Fibroblast of skin of right biceps (primary cell): ENCODE results near the gene HELLS.
"Not testable (repeated sequence)": the region's sequence is repeated elsewhere in the genome, so short reads cannot be mapped to it uniquely, and the experiment has no call there.

Source experiments
- DNase-seq: peaks from one replicate; pipeline ENCODE4 v3.0.0-alpha.2; 2013

HELLS gene

GRCh38 chr10:94608559-94608958, 63.0 kb downstream of the HELLS start:
- no peak for DNase-seq

DNA sequence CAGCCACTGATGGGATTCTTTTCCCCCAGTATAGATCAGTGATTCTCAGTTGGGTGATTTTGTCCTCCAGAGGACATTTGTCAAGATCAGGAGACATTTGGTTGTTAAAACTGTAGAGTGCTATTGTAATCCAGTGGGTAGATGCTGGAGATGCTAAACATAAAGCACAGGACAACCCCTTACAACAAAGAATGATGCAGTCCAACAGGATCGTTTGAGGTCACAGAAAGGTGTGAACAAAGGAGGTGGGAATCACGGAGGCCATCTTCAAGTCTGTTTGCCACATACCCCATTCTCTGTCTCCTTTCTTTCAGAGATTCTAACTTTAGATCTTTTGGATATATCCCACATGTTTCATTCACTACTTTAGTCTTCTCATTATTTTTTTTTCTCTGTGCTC, 69.0 kb downstream of the HELLS start:
- no peak for DNase-seq

GRCh38 chr10:94617389-94617944, 71.9 kb downstream of the HELLS start:
- DNase-seq: no peak

- DNase-seq: no peak
Observed at GRCh38 chr10:94622666-94623205, 77.1 kb downstream of the HELLS start.

DNA sequence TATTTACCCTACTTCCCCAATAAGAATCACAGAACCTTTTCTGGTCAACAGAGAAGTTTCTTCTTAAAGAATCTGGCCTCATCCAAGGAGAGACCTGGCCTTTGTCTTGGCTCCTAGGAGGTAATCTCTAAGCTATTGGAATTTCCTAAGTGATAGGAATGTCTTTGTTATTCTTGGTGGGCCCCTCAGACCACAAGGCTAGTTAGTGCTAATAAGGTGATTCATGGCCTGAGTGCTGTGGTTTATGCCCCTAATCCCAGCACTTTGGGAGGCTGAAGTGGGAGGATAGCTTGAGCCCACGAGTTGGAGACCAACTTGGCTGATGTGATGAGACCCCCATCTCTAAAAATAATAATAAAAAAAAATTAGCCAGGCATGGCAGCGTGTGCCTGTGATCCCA, 78.0 kb downstream of the HELLS start:
- DNase-seq: peak; percentile 35

- no peak for DNase-seq
Observed at GRCh38 chr10:94626476-94626875, 80.9 kb downstream of the HELLS start.

DNA sequence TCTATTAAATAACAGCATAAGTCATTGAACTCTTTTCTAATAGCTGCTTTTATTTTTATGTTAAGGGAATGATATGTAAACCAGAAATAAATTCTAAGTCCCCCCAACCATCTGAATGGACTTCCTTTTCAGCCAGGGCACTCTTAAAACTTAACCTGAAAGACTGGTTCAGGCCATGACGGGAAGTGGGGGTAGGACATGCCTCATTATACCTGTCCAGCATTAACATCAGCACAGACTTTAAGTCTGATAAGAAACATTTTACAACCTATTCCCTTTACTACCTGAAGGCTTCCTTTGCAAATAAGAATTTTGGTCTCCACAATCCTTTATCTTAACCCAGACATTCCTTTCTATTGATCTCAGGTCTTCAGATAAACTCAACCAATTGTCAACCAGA, 81.9 kb downstream of the HELLS start:
- no peak for DNase-seq

DNA sequence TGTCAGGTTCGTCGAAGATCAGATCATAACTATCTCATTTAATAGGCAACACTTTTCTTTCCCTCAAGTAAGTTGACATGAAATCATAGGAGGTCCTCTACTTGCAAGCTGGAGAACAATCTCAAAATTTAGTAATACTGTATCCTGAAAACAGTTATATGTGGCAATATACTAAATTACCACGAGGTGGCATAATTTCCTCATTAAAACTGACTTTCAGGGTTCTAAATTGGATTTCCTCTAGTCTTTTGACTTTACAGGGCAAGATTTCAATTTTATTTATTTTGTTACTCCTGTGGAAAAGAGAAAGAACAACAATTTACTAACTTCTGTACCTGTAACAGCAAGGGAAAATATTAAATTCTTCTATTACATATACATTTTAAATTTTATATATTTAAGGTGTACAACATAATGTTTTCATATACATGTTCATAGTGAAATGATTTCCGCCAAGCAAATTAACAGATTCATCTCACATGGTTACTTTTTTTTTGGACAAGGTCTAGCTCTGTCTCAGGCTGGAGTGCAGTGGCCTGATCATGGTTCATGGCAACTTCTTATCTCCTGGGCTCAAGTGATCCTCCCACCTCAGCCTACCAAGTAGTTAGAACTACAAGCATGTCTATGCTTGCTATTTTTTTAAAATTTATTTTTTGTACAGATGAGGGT, 84.6 kb downstream of the HELLS start:
- DNase-seq: peak; percentile 27

- DNase-seq: no peak
Observed at GRCh38 chr10:94631077-94631875, 85.7 kb downstream of the HELLS start.

GRCh38 chr10:94632954-94633353, 87.4 kb downstream of the HELLS start:
- no peak for DNase-seq

DNA sequence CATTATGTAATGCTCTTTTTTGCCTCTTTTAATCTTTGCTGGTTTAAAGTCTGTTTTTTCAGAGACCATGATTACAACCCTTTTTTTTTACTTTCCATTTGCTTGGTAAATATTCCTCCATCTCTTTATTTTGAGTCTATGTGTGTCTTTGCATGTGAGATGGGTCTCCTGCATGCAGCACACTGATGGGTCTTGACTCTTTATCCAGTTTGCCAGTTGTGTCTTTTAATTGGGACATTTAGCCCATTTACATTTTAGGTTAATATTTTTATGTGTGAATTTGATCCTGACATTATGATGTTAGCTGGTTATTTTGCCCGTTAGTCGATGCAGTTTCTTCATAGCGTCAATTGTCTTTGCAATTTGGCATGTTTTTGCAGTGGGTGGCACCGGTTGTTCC, 92.5 kb downstream of the HELLS start:
- not testable (repeated sequence) for DNase-seq

GRCh38 chr10:94639902-94640301, 94.3 kb downstream of the HELLS start:
- DNase-seq: no peak

GRCh38 chr10:94640562-94640961, 95.0 kb downstream of the HELLS start:
- DNase-seq: no peak

GRCh38 chr10:94641480-94641879, 95.9 kb downstream of the HELLS start:
- DNase-seq: no peak

GRCh38 chr10:94644352-94644751, 98.8 kb downstream of the HELLS start:
- no peak for DNase-seq

DNA sequence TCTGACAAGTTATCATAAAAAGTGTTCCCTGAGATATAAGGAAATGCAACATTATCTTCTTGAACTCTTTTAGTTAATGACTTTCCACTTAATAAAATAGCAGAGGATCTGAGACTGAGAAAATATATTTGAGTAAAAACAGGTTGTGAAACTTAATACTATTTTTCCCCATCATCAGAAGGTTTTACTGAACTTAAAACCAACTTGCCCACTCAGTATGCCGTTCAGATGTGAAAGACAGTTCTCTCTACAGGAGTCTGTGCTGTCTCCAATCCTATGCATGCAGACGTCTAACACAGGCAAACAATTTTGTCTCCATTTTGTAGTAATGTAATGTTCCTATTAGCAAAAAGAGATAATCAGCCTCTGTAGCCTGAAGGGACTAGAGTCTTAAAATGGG, 99.7 kb downstream of the HELLS start:
- DNase-seq: no peak
